ENCODE measurements around the gene VWCE.

The VWCE gene

DNA sequence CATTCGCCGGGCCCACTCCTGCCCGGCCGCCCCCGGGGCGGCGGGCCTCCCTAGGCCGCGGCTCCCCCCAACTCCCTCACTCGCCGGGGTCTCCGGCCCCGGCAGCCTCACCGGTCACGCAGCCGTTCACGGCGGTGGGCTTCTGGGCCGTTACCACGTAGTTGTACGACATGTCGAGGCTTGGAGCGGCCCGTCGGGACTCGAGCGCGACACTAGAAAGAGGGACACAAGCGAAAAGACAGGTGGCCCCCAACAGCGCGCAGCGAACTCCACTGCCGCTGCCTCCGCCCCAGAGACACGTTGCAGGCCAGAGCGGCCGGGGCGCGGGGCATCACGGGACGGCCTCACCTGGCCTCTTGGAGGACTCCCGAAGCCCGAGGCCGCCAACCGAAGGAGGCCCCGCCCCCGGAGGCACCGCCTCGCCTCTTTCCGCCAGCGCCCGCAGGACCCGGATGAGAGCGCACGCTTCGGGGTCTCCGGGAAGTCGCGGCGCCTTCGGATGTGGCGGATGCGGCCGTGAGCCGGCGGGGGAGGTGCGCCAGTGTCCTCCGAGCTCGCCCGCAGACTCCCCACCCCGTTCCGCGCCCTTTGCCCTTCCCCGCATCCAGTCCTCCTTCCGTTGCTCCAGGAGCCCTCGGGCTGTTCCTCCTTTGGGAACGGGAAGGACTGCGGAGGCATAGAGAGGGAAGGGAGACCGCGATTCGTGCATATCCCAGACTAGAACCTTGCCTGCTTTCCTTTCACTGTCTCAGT is 37.9 kb upstream of the VWCE start, which contains the start of the genes DDB1 and TKFC:
Gene DDB1, minus strand, starts transcription at position 309 of the 753 bp plus-strand sequence. Its CDS starts 137 bp downstream, at position 172.
Gene TKFC, plus strand, starts transcription at position 432 of the 753 bp plus-strand sequence. CDS start 1,501 bp downstream, outside the sequence.
- TF ChIP-seq, protein P1, sequence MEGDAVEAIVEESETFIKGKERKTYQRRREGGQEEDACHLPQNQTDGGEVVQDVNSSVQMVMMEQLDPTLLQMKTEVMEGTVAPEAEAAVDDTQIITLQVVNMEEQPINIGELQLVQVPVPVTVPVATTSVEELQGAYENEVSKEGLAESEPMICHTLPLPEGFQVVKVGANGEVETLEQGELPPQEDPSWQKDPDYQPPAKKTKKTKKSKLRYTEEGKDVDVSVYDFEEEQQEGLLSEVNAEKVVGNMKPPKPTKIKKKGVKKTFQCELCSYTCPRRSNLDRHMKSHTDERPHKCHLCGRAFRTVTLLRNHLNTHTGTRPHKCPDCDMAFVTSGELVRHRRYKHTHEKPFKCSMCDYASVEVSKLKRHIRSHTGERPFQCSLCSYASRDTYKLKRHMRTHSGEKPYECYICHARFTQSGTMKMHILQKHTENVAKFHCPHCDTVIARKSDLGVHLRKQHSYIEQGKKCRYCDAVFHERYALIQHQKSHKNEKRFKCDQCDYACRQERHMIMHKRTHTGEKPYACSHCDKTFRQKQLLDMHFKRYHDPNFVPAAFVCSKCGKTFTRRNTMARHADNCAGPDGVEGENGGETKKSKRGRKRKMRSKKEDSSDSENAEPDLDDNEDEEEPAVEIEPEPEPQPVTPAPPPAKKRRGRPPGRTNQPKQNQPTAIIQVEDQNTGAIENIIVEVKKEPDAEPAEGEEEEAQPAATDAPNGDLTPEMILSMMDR (conservative IDR thresholded peaks at IDR 0.05) = no peak
- H3K27ac ChIP-seq = peak within 1 kb of the TSS; percentile 93

DNA sequence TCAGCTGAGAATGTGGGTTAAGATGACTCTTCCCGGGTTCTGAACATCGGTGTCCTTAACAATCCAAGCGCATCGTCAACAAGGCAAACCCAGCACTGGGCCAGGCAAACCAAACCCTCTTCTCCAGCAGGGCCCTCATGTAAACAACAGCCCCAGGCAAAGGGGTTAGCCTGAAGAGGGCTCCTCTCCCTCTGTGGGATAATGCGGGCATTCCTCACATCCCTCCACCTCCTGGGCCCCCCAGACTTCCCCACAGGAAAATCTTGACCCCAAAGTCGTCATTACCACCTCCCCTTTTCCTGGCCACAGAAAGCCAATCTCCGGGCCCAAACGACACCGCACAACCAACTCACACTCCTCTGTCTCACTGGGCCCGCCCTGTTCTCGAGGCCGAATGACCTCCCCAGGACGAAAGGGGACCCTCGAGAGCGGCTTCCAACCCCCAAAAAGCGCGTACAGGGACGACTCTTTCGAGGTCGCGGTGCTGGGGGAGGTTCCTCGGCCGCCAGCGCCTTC is 37.2 kb upstream of the VWCE start:
- H3K27ac ChIP-seq = peak overlapping the region; percentile 93
- TF ChIP-seq, protein P1 (conservative IDR thresholded peaks at IDR 0.05) = no peak

DNA sequence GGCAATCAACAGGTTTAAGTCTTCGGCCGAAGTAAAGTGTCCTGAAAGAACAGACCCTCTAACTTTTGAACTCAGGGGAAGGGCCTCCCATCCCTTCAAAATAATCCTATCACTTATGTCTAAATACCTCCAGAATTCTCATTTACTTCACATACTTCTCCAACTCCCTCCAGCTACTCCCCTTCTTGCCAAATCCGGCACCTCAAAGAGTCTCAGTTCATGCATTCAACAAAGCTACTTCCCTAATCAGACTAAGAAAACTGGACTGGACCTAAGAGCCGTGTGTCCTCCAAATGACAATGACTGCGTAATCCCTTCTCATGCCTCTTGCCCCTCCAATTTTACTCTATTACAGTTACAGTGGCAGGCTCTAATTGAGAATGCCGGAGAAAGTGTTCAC is 36.5 kb upstream of the VWCE start:
- H3K27ac ChIP-seq = peak overlapping the region; percentile 93; the same call in 1 of the 2 replicates

DNA sequence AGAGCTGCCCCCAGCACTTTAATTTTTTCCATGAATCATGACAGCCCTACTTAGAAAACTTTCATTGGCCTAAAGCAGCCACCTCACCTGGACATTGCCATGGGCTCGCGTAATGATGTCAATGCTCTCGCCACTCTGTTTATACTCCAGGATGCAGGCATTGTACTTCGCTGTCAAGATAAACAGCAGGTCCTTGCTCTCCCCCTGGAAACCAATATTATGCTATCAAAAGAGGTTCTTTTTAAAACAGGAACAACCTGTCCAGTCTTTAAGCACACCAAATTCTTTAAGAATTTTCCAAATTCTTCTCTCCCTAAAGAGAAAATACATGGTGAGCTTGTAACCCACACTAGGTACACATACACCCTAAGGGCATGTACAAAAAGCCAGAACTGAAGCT is 34.8 kb upstream of the VWCE start:
- TF ChIP-seq, protein P1 (conservative IDR thresholded peaks at IDR 0.05) = no peak
- no peak overlapping the region for H3K27ac ChIP-seq

More for the DNA sequence above, 36.5 kb upstream of the VWCE start:
- TF ChIP-seq, protein P1 (conservative IDR thresholded peaks at IDR 0.05) = no peak

DNA sequence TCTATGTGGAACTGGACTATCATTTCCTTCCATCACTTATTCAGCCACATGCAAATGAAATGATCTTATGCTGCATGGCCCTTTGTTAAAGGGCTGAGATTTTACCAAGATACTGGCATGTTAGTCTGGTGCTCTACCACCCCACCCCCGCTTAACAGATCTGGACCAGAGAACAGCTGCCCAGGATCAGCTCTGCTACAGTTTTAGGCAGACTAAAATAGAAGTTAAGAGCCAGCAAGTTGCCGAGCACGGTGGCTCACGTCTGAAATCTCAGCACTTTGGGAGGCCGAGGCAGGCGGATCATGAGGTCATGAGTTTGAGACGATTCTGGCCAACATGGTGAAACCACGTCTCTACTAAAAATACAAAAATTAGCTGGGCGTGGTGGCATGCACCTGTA is 33.2 kb upstream of the VWCE start:
- no peak overlapping the region for H3K27ac ChIP-seq
- TF ChIP-seq, protein P1 (conservative IDR thresholded peaks at IDR 0.05) = no peak

DNA sequence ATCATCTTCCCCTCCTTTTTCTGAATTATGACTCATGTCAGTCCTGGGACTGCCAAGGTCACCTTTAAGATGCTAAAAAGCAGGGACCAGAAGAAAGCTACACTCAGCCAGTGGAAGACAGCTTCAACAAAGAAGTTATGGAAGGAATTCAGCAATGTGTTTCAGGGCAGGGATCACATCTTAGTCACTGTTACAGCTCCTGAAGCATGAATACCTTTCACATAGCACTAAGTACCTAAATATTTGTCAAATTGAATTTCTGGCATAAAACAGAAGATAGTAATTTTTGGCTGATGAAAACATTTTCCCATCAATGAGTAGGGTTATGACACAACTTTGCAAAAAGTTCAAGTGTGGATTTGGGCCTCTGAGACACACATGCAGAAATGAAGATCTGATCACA is 32.6 kb upstream of the VWCE start:
- no peak overlapping the region for H3K27ac ChIP-seq
- TF ChIP-seq, protein P1 (conservative IDR thresholded peaks at IDR 0.05) = no peak

DNA sequence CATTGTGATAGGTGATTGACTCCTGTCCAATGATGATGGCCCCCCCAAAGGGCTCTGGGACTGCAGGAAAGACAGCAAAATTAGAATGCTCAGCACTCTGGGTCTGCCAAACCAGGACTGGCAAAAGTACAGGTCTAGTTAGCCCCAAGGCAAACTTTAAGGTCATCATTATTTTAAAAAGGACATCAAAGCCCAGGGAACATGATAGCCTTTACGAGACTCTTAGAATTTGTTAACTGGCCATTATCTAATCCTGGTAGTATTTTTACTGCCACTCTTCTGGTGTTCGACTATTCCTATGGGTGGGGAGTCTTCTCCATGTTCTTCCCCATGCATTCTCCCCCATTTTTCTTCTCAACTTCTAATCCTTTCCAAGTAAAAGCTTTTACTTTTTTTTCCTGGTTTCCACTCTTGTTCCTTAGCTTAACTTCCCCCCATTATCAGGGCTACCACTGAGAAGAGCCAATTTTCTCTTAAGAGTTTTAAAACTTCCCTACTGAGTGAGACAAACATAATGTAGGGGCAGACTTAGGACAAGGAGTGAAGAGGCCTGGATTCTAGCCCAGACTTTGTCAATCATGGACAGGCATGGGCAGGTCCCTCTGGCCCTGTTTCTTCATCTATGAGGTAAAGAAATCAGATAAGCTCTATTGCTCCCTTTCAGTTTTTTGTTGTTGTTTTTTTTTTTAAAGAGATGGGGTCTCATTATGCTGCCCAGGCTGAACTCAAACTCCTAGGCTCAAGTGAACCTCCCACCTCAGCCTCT is 30.7 kb upstream of the VWCE start:
- peak overlapping the region; percentile 56 for H3K27ac ChIP-seq
- TF ChIP-seq, protein P1 (conservative IDR thresholded peaks at IDR 0.05) = no peak

Data from VCaP (cell line).